ENCODE results near the gene DHRSX. TPM values are rescaled to one million over a fixed set of nuclear protein-coding genes. Genes with fewer than 3 reads are reported as not detected.
A peak's percentile ranks its signal among the peaks of the same experiment; 100 is the strongest.

DHRSX gene
- polyA plus RNA-seq, 3 donors, result 12.9 to 33.2 (median 28.3) TPM

- Mint-ChIP-seq H3K27ac (peak overlapping the region in 4 of 7 donors; percentile 95 to 98 (median 98)), H3K36me3 (peaks cover 3 to 11% of the 10 kb centered on the region in 2 donors), H3K4me1 (peaks cover 32% of the 10 kb centered on the region), H3K27me3 (ENCODE audit: low read depth in 3 of 3) (peaks cover 0 to 2% (median 0%) of the 10 kb centered on the region in 3 donors), H3K4me3 (no peak overlapping the region), H3K9me3 (peaks cover 5 to 26% (median 8%) of the 10 kb centered on the region in 7 donors)
- peak overlapping the region; percentile 57 for H3K9ac ChIP-seq (ENCODE audit: insufficient read depth, low read length, poor library complexity, severe bottlenecking)
- no peak for DNase-seq
- H4K20me1 ChIP-seq (ENCODE audit: insufficient read depth, low read length), result no peaks in the 10 kb centered on the region
- WGBS (ENCODE audit: insufficient coverage), result 95% methylated on average over 4 of the region's 7 CpGs
- H3K4me2 ChIP-seq (replicated peaks; ENCODE audit: extremely low read depth, low read length, poor library complexity, severe bottlenecking), result peak overlapping the region; percentile 60
- intact Hi-C loops (cut with micrococcal nuclease), result no loop called here
- no peak for TF ChIP-seq CTCF (IDR thresholded peaks at IDR 0.05)
- H3K4me1 ChIP-seq (ENCODE audit: control insufficient read depth in 1 of 2, insufficient read depth in 2 of 2, low read length in 2 of 2), result peaks cover 21 to 33% of the 10 kb centered on the region in 2 donors
- peak overlapping the region in 1 of 3 experiments; percentile 58 for H3K4me3 ChIP-seq (replicated peaks in 1 of 3; ENCODE audit: low read depth in 2 of 3, low read length in 3 of 3)
- H3K36me3 ChIP-seq (replicated peaks in 1 of 2; ENCODE audit: control insufficient read depth in 1 of 2, insufficient read depth in 2 of 2, low read length in 2 of 2), result no peaks in the 10 kb centered on the region
- peak overlapping the region; percentile 95 for H3K27ac ChIP-seq (ENCODE audit: low read depth in 1 of 2, low read length in 2 of 2)
- H2AFZ ChIP-seq (ENCODE audit: insufficient read depth, low read depth, low read length, poor library complexity, severe bottlenecking), result peak overlapping the region; percentile 66
- no peaks in the 10 kb centered on the region for H3K27me3 ChIP-seq (ENCODE audit: control insufficient read depth in 2 of 2, insufficient read depth in 2 of 2, low read length in 2 of 2)
- peaks cover 0 to 3% of the 10 kb centered on the region in 2 donors for H3K9me3 ChIP-seq (replicated peaks in 1 of 2; ENCODE audit: control insufficient read depth in 1 of 2, insufficient read depth in 1 of 2, low read length in 2 of 2)
- H3K79me2 ChIP-seq (ENCODE audit: insufficient read depth, low read length), result no peaks in the 10 kb centered on the region
Measured at GRCh38 chrX:2320089-2320488, 180.7 kb downstream of the DHRSX start.

GRCh38 chrX:2318371-2318770, 182.4 kb downstream of the DHRSX start:
- intact Hi-C loops (cut with micrococcal nuclease), result no loop called here
- Mint-ChIP-seq H3K36me3 (peaks cover 3% of the 10 kb centered on the region in 2 donors), H3K27ac (no peak overlapping the region), H3K27me3 (ENCODE audit: low read depth in 3 of 3) (no peaks in the 10 kb centered on the region), H3K9me3 (peaks cover 4 to 23% (median 9%) of the 10 kb centered on the region in 7 donors), H3K4me3 (no peak overlapping the region), H3K4me1 (peaks cover 30% of the 10 kb centered on the region)
- Histone ChIP-seq H3K4me3 (replicated peaks in 1 of 3; ENCODE audit: low read depth in 2 of 3, low read length in 3 of 3) (no peak overlapping the region), H3K27ac (ENCODE audit: low read depth in 1 of 2, low read length in 2 of 2) (no peak overlapping the region), H3K9ac (ENCODE audit: insufficient read depth, low read length, poor library complexity, severe bottlenecking) (no peak overlapping the region), H3K4me2 (replicated peaks; ENCODE audit: extremely low read depth, low read length, poor library complexity, severe bottlenecking) (no peak overlapping the region), H3K9me3 (replicated peaks in 1 of 2; ENCODE audit: control insufficient read depth in 1 of 2, insufficient read depth in 1 of 2, low read length in 2 of 2) (peaks cover 0 to 3% of the 10 kb centered on the region in 2 donors), H4K20me1 (ENCODE audit: insufficient read depth, low read length) (no peaks in the 10 kb centered on the region), H3K4me1 (ENCODE audit: control insufficient read depth in 1 of 2, insufficient read depth in 2 of 2, low read length in 2 of 2) (peaks cover 21 to 25% of the 10 kb centered on the region in 2 donors), H3K36me3 (replicated peaks in 1 of 2; ENCODE audit: control insufficient read depth in 1 of 2, insufficient read depth in 2 of 2, low read length in 2 of 2) (no peaks in the 10 kb centered on the region), H3K79me2 (ENCODE audit: insufficient read depth, low read length) (no peaks in the 10 kb centered on the region), H3K27me3 (ENCODE audit: control insufficient read depth in 2 of 2, insufficient read depth in 2 of 2, low read length in 2 of 2) (no peaks in the 10 kb centered on the region), H2AFZ (ENCODE audit: insufficient read depth, low read depth, low read length, poor library complexity, severe bottlenecking) (no peak overlapping the region)
- WGBS (ENCODE audit: insufficient coverage), result 100% methylated on average over 5 of the region's 10 CpGs
- no peak for DNase-seq
- TF ChIP-seq CTCF (IDR thresholded peaks at IDR 0.05), result no peak

Measured in CD14-positive monocyte (primary cell).